ENCODE measurements around the gene OR5I1. TPM values are rescaled to one million over a fixed set of nuclear protein-coding genes. Genes with fewer than 3 reads are reported as not detected.

The OR5I1 gene
- total and polyA plus RNA-seq, 3 donors from 2014 or later: not detected

- no peaks in the 10 kb centered on the region for H3K4me1 ChIP-seq
- 33 to 44% methylated on average over 4 of the region's 4 CpGs for WGBS, 2 donors
- H3K27me3 ChIP-seq: no peaks in the 10 kb centered on the region
- no peak overlapping the region for H3K27ac ChIP-seq
- H3K36me3 ChIP-seq (ENCODE audit: low read depth, missing control alignments): no peaks in the 10 kb centered on the region
- intact Hi-C loops (cut with DNase I; ENCODE audit: low total_unique reads): no loop called here
- no peaks in the 10 kb centered on the region for H3K9me3 ChIP-seq
- TF ChIP-seq POLR2A (IDR thresholded peaks at IDR 0.05): no peak
- TF ChIP-seq CTCF (IDR thresholded peaks at IDR 0.05): no peak
- no peak overlapping the region for H3K4me3 ChIP-seq
- no peak for DNase-seq
Observed at GRCh38 chr11:55956521-55956920, 20.3 kb upstream of the OR5I1 start.

- intact Hi-C loops (cut with DNase I; ENCODE audit: low total_unique reads): no loop called here
- Histone ChIP-seq H3K9me3 (no peaks in the 10 kb centered on the region), H3K4me1 (no peaks in the 10 kb centered on the region), H3K27me3 (no peaks in the 10 kb centered on the region), H3K27ac (no peak overlapping the region), H3K4me3 (no peak overlapping the region), H3K36me3 (ENCODE audit: low read depth, missing control alignments) (no peaks in the 10 kb centered on the region)
- WGBS, 2 donors: 76 to 81% methylated on average over 4 of the region's 4 CpGs
- no peak for DNase-seq
- TF ChIP-seq POLR2A (IDR thresholded peaks at IDR 0.05) (no peak), CTCF (IDR thresholded peaks at IDR 0.05) (no peak)
Observed at GRCh38 chr11:55949330-55949729, 13.1 kb upstream of the OR5I1 start.

GRCh38 chr11:55942785-55943392, 6.7 kb upstream of the OR5I1 start:
- WGBS, 2 donors: 23 to 24% methylated on average over 3 of the region's 3 CpGs
- no peak for DNase-seq
- Histone ChIP-seq H3K36me3 (ENCODE audit: low read depth, missing control alignments) (no peaks in the 10 kb centered on the region), H3K4me3 (no peak overlapping the region), H3K27me3 (no peaks in the 10 kb centered on the region), H3K4me1 (no peaks in the 10 kb centered on the region), H3K9me3 (no peaks in the 10 kb centered on the region), H3K27ac (no peak overlapping the region)
- intact Hi-C loops (cut with DNase I; ENCODE audit: low total_unique reads): no loop called here
- TF ChIP-seq POLR2A (IDR thresholded peaks at IDR 0.05) (no peak), CTCF (IDR thresholded peaks at IDR 0.05) (peak in 2 of 3 experiments; percentile 28 to 37)

- Histone ChIP-seq H3K36me3 (ENCODE audit: low read depth, missing control alignments) (no peaks in the 10 kb centered on the region), H3K27me3 (no peaks in the 10 kb centered on the region), H3K9me3 (no peaks in the 10 kb centered on the region), H3K4me1 (no peaks in the 10 kb centered on the region), H3K27ac (no peak overlapping the region), H3K4me3 (no peak overlapping the region)
- intact Hi-C loops (cut with DNase I; ENCODE audit: low total_unique reads): no loop called here
- WGBS, 2 donors: 83 to 90% methylated on average over 3 to 5 of the region's 5 CpGs
- TF ChIP-seq CTCF (IDR thresholded peaks at IDR 0.05): no peak
- no peak for TF ChIP-seq POLR2A (IDR thresholded peaks at IDR 0.05)
- DNase-seq: no peak
Observed at GRCh38 chr11:55920537-55920936, 15.7 kb downstream of the OR5I1 start.

- no peaks in the 10 kb centered on the region for H3K4me1 ChIP-seq
- no peak within 1 kb of the TSS for H3K4me3 ChIP-seq
- H3K27ac ChIP-seq: no peak within 1 kb of the TSS
- TF ChIP-seq POLR2A (IDR thresholded peaks at IDR 0.05) (no peak), CTCF (IDR thresholded peaks at IDR 0.05) (no peak)
- H3K36me3 ChIP-seq (ENCODE audit: low read depth, missing control alignments): no peaks in the 10 kb centered on the region
- intact Hi-C loops (cut with DNase I; ENCODE audit: low total_unique reads): no loop called here
- no peaks in the 10 kb centered on the region for H3K9me3 ChIP-seq
- no peaks in the 10 kb centered on the region for H3K27me3 ChIP-seq
- 57 to 74% methylated on average over 1 of the region's 1 CpG for WGBS, 2 donors
- DNase-seq: no peak
Observed at GRCh38 chr11:55914482-55914881, 21.7 kb downstream of the OR5I1 start, which contains the start of gene OR5W2. Gene OR5W2 (minus strand): TSS chr11:55914582. CDS start chr11:55914582, 0 bp downstream.
